ENCODE data around the gene GSTA4.
"Not testable (repeated sequence)": the region's sequence is repeated elsewhere in the genome, so short reads cannot be mapped to it uniquely, and the experiment has no call there.

GSTA4 gene

DNA sequence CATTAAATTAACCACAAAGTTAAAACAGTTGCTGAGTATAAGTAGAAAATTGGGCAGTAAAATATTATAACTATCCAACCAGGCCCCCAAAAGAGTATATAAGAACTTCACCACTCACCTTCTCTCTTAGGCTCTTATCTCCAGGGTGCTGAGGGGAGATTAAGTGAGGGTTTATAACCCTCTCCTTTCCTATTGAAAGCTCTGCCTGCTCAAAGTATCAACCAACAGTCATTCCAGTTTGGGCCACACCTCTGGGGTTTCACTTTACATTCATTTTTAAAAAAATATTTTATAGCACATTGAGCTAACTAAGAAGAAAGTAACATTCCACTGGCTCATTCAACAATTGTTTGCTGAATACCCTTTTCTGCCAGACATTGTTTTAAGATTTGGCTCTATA lies 22.1 kb downstream of the GSTA4 start:
- TF ChIP-seq MYC (IDR thresholded peaks at IDR 0.05; ENCODE audit: low read depth, low read length), result no peak
- DNase-seq (ENCODE audit: low read depth), result no peak
- H3K4me3 ChIP-seq (ENCODE audit: low read depth, low read length), result no peak overlapping the region

DNA sequence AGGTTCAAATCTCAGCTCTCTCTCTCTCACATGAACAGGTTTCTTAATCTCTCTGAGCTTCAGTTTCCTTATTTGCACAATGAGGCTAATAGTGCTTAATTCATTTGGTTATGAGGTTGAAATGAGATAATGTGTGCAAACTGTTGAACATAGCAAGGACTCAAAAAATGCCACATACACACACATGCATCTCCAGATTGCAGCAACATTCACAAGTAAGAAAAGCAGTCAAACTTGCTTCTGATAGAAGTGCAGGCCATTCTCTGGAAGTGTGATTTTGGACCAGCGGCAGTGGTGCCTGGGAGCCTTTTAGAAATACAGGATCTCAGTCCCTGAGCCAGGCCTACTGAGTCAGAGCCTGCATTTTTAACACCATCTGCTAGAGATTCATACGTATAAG lies 25.7 kb downstream of the GSTA4 start:
- DNase-seq (ENCODE audit: low read depth), result no peak
- TF ChIP-seq CTCF (IDR thresholded peaks at IDR 0.05; ENCODE audit: low read depth, low read length) (no peak), MYC (IDR thresholded peaks at IDR 0.05; ENCODE audit: low read depth, low read length) (no peak), POLR2A (IDR thresholded peaks at IDR 0.05; ENCODE audit: extremely low read depth, insufficient read length) (no peak), MAX (IDR thresholded peaks at IDR 0.05; ENCODE audit: low read depth, low read length) (no peak)
- no peak overlapping the region for H3K4me3 ChIP-seq (ENCODE audit: low read depth, low read length)

DNA sequence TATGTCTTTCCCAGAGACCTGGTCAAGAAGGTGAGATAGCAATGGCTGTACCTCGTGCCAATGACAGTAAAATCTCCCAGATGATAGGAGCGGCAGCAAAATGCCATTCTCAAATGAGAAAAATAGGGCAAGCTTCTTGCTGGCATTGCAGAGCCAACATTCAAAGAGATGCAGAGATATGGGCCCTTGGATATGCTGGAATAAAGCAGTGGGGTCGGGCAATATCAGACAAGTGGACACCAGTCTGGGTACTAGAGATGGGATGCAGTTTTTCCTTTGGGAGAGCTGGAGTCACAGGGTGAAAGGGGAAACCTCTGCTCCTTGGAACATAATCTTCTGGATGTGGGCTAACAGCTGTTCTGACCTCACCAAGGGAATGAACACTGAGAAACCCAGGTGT lies 29.0 kb downstream of the GSTA4 start:
- no peak overlapping the region for H3K4me3 ChIP-seq (ENCODE audit: low read depth, low read length)

GRCh38 chr6:52965380-52965779 lies 29.7 kb downstream of the GSTA4 start:
- no peak overlapping the region for H3K4me3 ChIP-seq (ENCODE audit: low read depth, low read length)
- TF ChIP-seq MYC (IDR thresholded peaks at IDR 0.05; ENCODE audit: low read depth, low read length), result no peak
- no peak for TF ChIP-seq CTCF (IDR thresholded peaks at IDR 0.05; ENCODE audit: low read depth, low read length)
- TF ChIP-seq MAX (IDR thresholded peaks at IDR 0.05; ENCODE audit: low read depth, low read length), result no peak
- TF ChIP-seq POLR2A (IDR thresholded peaks at IDR 0.05; ENCODE audit: extremely low read depth, insufficient read length), result no peak
- DNase-seq (ENCODE audit: low read depth), result no peak

More for the DNA sequence above, 29.0 kb downstream of the GSTA4 start:
- no peak for DNase-seq (ENCODE audit: low read depth)
- TF ChIP-seq CTCF (IDR thresholded peaks at IDR 0.05; ENCODE audit: low read depth, low read length) (no peak), MAX (IDR thresholded peaks at IDR 0.05; ENCODE audit: low read depth, low read length) (no peak), MYC (IDR thresholded peaks at IDR 0.05; ENCODE audit: low read depth, low read length) (no peak), POLR2A (IDR thresholded peaks at IDR 0.05; ENCODE audit: extremely low read depth, insufficient read length) (no peak)

- DNase-seq (ENCODE audit: low read depth), result no peak
- H3K4me3 ChIP-seq (ENCODE audit: low read depth, low read length), result no peak overlapping the region
- TF ChIP-seq MAX (IDR thresholded peaks at IDR 0.05; ENCODE audit: low read depth, low read length) (no peak), CTCF (IDR thresholded peaks at IDR 0.05; ENCODE audit: low read depth, low read length) (no peak), POLR2A (IDR thresholded peaks at IDR 0.05; ENCODE audit: extremely low read depth, insufficient read length) (no peak), MYC (IDR thresholded peaks at IDR 0.05; ENCODE audit: low read depth, low read length) (no peak)
Measured at GRCh38 chr6:52964318-52964717, 30.8 kb downstream of the GSTA4 start.

GRCh38 chr6:52962701-52963100 lies 32.4 kb downstream of the GSTA4 start:
- DNase-seq (ENCODE audit: low read depth), result no peak
- TF ChIP-seq MAX (IDR thresholded peaks at IDR 0.05; ENCODE audit: low read depth, low read length) (no peak), MYC (IDR thresholded peaks at IDR 0.05; ENCODE audit: low read depth, low read length) (no peak), POLR2A (IDR thresholded peaks at IDR 0.05; ENCODE audit: extremely low read depth, insufficient read length) (no peak), CTCF (IDR thresholded peaks at IDR 0.05; ENCODE audit: low read depth, low read length) (no peak)
- H3K4me3 ChIP-seq (ENCODE audit: low read depth, low read length), result no peak overlapping the region

DNA sequence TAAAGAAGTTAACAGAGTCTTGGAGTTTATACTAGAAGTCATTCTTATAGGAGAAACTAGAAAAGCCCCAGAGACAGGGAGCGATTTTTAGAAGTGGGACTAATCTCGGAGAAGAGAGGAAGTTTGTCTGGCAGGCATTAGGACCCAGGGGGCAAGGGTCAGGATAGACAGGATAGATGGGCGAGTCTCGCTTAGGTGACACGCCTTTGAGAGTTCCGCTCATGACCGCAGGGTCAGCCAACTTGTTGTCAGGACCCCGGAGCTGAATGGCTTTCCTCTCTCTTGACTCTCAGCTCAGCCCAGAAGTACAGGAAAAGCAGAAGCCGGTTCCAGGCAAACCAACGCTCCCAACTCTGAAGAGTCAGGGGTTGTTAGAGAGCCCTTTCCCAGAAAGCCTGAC lies 34.1 kb downstream of the GSTA4 start:
- not testable (repeated sequence) for DNase-seq (ENCODE audit: low read depth); H3K4me3 ChIP-seq (ENCODE audit: low read depth, low read length)

DNA sequence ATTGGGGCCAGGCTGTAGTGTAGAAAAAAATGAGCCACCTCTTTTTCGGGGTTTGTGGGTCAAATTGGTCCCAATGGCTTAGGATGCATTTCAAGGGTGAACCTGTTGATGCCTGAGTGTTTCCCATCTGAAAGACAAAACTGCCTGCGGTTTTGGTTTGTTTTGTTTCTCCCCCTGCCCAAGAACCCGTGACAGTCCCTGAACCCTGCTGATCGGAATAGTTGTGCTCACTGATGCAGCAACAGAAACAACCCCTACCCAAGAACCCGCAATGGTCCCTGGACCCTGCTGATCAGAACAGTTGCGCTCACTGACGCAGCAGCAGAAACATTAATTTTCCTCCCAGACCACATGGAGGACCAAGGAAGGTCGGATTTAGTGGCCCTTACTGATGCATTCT lies 34.9 kb downstream of the GSTA4 start:
- DNase-seq (ENCODE audit: low read depth); H3K4me3 ChIP-seq (ENCODE audit: low read depth, low read length): not testable (repeated sequence)
